Measurements from ENCODE around the gene THRB.
A peak's percentile ranks its signal among the peaks of the same experiment; 100 is the strongest.

The THRB gene

GRCh38 chr3:24272875-24273274 is 221.8 kb downstream of the THRB start:
- Histone ChIP-seq H3K9me3 (no peaks in the 10 kb centered on the region), H3K4me3 (ENCODE audit: low read depth, low read length) (no peak overlapping the region)

GRCh38 chr3:24272408-24272807 is 222.2 kb downstream of the THRB start:
- no peaks in the 10 kb centered on the region for H3K9me3 ChIP-seq
- TF ChIP-seq, protein P1, sequence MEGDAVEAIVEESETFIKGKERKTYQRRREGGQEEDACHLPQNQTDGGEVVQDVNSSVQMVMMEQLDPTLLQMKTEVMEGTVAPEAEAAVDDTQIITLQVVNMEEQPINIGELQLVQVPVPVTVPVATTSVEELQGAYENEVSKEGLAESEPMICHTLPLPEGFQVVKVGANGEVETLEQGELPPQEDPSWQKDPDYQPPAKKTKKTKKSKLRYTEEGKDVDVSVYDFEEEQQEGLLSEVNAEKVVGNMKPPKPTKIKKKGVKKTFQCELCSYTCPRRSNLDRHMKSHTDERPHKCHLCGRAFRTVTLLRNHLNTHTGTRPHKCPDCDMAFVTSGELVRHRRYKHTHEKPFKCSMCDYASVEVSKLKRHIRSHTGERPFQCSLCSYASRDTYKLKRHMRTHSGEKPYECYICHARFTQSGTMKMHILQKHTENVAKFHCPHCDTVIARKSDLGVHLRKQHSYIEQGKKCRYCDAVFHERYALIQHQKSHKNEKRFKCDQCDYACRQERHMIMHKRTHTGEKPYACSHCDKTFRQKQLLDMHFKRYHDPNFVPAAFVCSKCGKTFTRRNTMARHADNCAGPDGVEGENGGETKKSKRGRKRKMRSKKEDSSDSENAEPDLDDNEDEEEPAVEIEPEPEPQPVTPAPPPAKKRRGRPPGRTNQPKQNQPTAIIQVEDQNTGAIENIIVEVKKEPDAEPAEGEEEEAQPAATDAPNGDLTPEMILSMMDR (IDR thresholded peaks at IDR 0.05; ENCODE audit: low read depth, low read length), result no peak
- no peaks in the 10 kb centered on the region for H3K36me3 ChIP-seq
- no peak for DNase-seq
- H3K27me3 ChIP-seq, result no peaks in the 10 kb centered on the region
- H3K4me3 ChIP-seq (ENCODE audit: low read depth, low read length), result no peak overlapping the region
- no peaks in the 10 kb centered on the region for H3K4me1 ChIP-seq

More at GRCh38 chr3:24272875-24273274, 221.8 kb downstream of the THRB start:
- TF ChIP-seq, protein P1 (IDR thresholded peaks at IDR 0.05; ENCODE audit: low read depth, low read length), result no peak
- H3K27me3 ChIP-seq, result no peaks in the 10 kb centered on the region
- H3K4me1 ChIP-seq, result no peaks in the 10 kb centered on the region
- DNase-seq, result no peak
- H3K36me3 ChIP-seq, result no peaks in the 10 kb centered on the region

DNA sequence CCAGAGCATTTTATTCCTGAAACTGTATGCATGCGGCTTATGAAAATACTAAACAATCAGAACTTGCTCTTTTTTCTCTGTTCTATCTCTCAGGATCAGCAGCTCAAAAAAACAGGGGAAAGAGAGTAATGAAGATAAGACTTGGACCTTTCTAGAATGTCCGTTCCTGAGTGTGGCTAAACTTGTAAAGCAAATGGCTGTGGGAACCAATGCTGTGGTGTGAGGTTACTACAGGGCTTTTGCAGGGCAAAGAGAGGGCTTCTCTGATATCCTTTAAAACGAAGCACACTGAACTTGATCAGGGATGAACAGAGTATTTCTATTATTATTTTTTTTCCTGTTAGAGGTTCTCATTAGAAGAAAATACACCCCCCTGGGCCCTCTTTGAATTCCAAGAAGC is 223.4 kb downstream of the THRB start:
- no peaks in the 10 kb centered on the region for H3K27me3 ChIP-seq
- no peaks in the 10 kb centered on the region for H3K9me3 ChIP-seq
- no peak overlapping the region for H3K4me3 ChIP-seq (ENCODE audit: low read depth, low read length)
- DNase-seq, result no peak
- no peaks in the 10 kb centered on the region for H3K36me3 ChIP-seq
- H3K4me1 ChIP-seq, result no peaks in the 10 kb centered on the region
- TF ChIP-seq, protein P1 (IDR thresholded peaks at IDR 0.05; ENCODE audit: low read depth, low read length), result no peak

DNA sequence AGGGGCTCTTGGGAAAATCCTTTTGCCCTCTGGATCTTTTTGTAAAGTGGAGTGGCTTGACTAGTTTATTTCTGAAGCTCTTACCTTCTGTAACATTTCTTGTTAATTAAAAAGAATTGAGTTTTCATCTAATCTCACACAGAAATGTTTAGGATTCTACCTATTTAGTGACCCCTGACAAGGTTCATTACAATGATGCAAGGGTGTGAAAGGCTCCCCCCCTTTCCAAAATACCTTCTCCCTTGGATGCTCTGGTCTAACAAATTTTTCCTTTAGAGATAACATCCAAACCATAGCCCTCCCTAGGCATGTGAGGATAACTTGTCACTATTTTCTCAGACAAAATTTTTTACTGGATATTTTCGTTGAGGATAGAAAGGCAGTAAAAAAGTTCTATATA is 223.9 kb downstream of the THRB start:
- Histone ChIP-seq H3K9me3 (no peaks in the 10 kb centered on the region), H3K4me3 (ENCODE audit: low read depth, low read length) (no peak overlapping the region), H3K27me3 (no peaks in the 10 kb centered on the region), H3K4me1 (no peaks in the 10 kb centered on the region), H3K36me3 (no peaks in the 10 kb centered on the region)
- no peak for DNase-seq
- TF ChIP-seq, protein P1 (IDR thresholded peaks at IDR 0.05; ENCODE audit: low read depth, low read length), result no peak

DNA sequence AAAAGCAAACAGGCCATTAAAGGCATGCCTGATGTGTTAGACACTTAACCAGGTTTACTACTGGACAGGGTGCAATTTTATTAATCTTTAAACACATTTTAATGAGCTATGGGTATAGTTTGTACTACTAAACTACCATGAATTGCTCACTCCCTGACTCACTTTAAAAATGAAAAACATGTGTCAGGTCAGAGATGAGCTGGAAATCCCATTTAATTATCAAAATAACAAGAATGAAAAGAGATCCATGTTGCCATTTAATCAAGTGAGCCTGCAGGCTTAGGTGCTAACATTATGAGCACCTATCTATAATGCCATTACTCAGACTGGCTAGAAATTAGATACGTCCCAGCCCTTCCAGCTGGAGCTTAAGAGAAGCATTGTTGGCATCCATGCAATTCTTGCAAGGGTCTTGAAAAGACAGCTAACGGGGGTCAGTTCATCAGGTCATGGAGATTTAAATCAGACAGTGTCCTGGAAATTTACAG is 224.4 kb downstream of the THRB start:
- H3K9me3 ChIP-seq, result no peaks in the 10 kb centered on the region
- no peaks in the 10 kb centered on the region for H3K36me3 ChIP-seq

DNA sequence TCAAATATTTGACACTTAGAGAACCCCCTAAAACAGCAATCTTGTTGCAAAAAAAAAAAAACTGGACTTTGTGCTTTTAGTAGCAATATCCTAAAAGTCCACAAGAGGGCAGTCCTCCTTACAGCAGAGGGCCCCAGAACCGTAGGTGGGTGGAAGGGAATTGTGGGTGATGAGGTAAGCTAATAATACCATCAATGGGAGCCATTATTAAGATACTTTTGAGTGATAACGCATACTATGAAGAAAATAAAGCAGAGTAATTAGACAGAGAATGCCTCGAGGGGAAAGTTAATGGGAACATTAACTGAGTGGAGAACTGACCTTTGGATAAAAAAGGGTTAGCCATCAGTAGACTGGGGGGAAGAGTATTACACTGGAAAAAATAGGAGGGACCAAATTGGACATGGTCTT is 229.9 kb downstream of the THRB start:
- H3K4me3 ChIP-seq (ENCODE audit: low read depth, low read length), result no peak overlapping the region
- H3K36me3 ChIP-seq, result no peaks in the 10 kb centered on the region
- H3K4me1 ChIP-seq, result no peaks in the 10 kb centered on the region
- TF ChIP-seq, protein P1 (IDR thresholded peaks at IDR 0.05; ENCODE audit: low read depth, low read length), result peak; percentile 68
- DNase-seq, result peak; percentile 24
- H3K9me3 ChIP-seq, result no peaks in the 10 kb centered on the region
- H3K27me3 ChIP-seq, result no peaks in the 10 kb centered on the region

More for the DNA sequence above, 224.4 kb downstream of the THRB start:
- no peak for DNase-seq
- H3K4me3 ChIP-seq (ENCODE audit: low read depth, low read length), result no peak overlapping the region
- no peaks in the 10 kb centered on the region for H3K27me3 ChIP-seq
- TF ChIP-seq, protein P1 (IDR thresholded peaks at IDR 0.05; ENCODE audit: low read depth, low read length), result no peak
- no peaks in the 10 kb centered on the region for H3K4me1 ChIP-seq

Data from BE2C (cell line).